SK-N-SH (cell line): Measurements from ENCODE around the gene R3HDM4. TPM values are rescaled to one million over a fixed set of nuclear protein-coding genes. Genes with fewer than 3 reads are reported as not detected.

Source experiments
- CTCF ChIA-PET: fragments of 300-600, 350-600 bp; formaldehyde crosslinking; extraction: SDS; loops from one replicate; lab custom pipeline; 2021; lab: Yijun Ruan, JAX
- POLR2A ChIA-PET: fragments of 350-600 bp; sonication (Branson Sonifier 250); formaldehyde crosslinking; extraction: SDS; loops from one replicate; lab custom pipeline; 2020; ENCODE audit warnings: antibody characterized with exemption, inconsistent platforms; lab: Yijun Ruan, JAX
- DNase-seq: peaks from one replicate; pipeline ENCODE4 v3.0.0; 2012
- H2AFZ ChIP-seq: fragments of 200-600 bp; sonication (generic); 2 replicates; pipeline ENCODE4 v1.8.1; 2016; ENCODE audit warnings: antibody characterized with exemption, mild to moderate bottlenecking, low read depth
- H3F3A ChIP-seq: fragments of 200-600 bp; sonication (generic); replicated peaks from 2 replicates; pipeline ENCODE3; 2016; ENCODE audit warnings: antibody characterized with exemption, mild to moderate bottlenecking; ENCODE audit not compliant: insufficient read depth
- H3K27ac ChIP-seq, 2 experiments: fragments of 200-500 bp in 1 of 2; fragments of 200-600 bp in 1 of 2; sonication (Bioruptor generic) in 1 of 2; sonication (generic), shearing (Covaris generic) in 1 of 2; 2 replicates each; pipeline versions ENCODE4 v1.5.1 to v1.6.1; 2014 to 2016; ENCODE audit warnings: low read depth in 2 of 2, inconsistent platforms in 1 of 2, low read length in 1 of 2, mild to moderate bottlenecking in 1 of 2, mixed read lengths in 1 of 2
- H3K27me3 ChIP-seq: fragments of 200-600 bp; sonication (generic), shearing (Covaris generic); 2 replicates; pipeline ENCODE4 v1.6.1; 2016; ENCODE audit warnings: mixed run types; ENCODE audit not compliant: insufficient read depth
- H3K36me3 ChIP-seq, 2 experiments: fragments of 200-500 bp in 1 of 2; fragments of 200-600 bp in 1 of 2; sonication (Bioruptor generic) in 1 of 2; sonication (generic) in 1 of 2; replicated peaks in 1 of 2; 2 replicates each; pipeline versions ENCODE3 to v1.5.1; 2014 to 2016; ENCODE audit warnings: low read length in 1 of 2, mild to moderate bottlenecking in 1 of 2; ENCODE audit not compliant: insufficient read depth in 2 of 2, control insufficient read depth in 1 of 2
- H3K4me1 ChIP-seq, 2 experiments: fragments of 200-500 bp in 1 of 2; fragments of 200-600 bp in 1 of 2; sonication (Bioruptor generic) in 1 of 2; sonication (generic), shearing (Covaris generic) in 1 of 2; 2 replicates each; pipeline versions ENCODE4 v1.5.1 to v1.6.1; 2014 to 2016; ENCODE audit warnings: low read depth in 1 of 2, low read length in 1 of 2, mixed run types in 1 of 2; ENCODE audit not compliant: insufficient read depth in 2 of 2, control insufficient read depth in 1 of 2
- H3K4me2 ChIP-seq: fragments of 200-600 bp; sonication (generic), shearing (Covaris generic); 2 replicates; pipeline ENCODE4 v1.6.1; 2017; ENCODE audit warnings: mixed run types
- H3K4me3 ChIP-seq, 2 experiments: fragments of 200-500 bp in 1 of 2; fragments of 200-600 bp in 1 of 2; sonication (Bioruptor generic) in 1 of 2; sonication (generic), shearing (Covaris generic) in 1 of 2; 2 replicates each; pipeline versions ENCODE4 v1.5.1 to v1.8.1; 2014 to 2016; ENCODE audit warnings: low read depth in 2 of 2, inconsistent platforms in 1 of 2, low read length in 1 of 2, mild to moderate bottlenecking in 1 of 2, mixed read lengths in 1 of 2, moderate library complexity in 1 of 2
- H3K79me2 ChIP-seq: fragments of 200-600 bp; sonication (generic); 2 replicates; pipeline ENCODE4 v1.8.1; 2017; ENCODE audit warnings: mild to moderate bottlenecking; ENCODE audit not compliant: insufficient read depth
- H3K9ac ChIP-seq: fragments of 200-600 bp; sonication (generic); 2 replicates; pipeline ENCODE4 v1.6.1; 2017; ENCODE audit warnings: mixed run types
- H3K9me2 ChIP-seq: fragments of 200-600 bp; sonication (generic); 2 replicates; pipeline ENCODE4 v1.6.1; 2017; ENCODE audit warnings: mixed run types
- H3K9me3 ChIP-seq: fragments of 200-600 bp; sonication (generic); 2 replicates; pipeline ENCODE4 v1.6.1; 2017; ENCODE audit warnings: mixed run types, mild to moderate bottlenecking, moderate library complexity
- H4K20me1 ChIP-seq: fragments of 200-600 bp; sonication (generic); 2 replicates; pipeline ENCODE4 v1.6.1; 2017; ENCODE audit warnings: mild to moderate bottlenecking, mixed run types; ENCODE audit not compliant: insufficient read depth
- ELF1 ChIP-seq: IDR thresholded peaks from 2 replicates; pipeline ENCODE4 v1.4.0; 2012
- EP300 ChIP-seq, 2 experiments: IDR thresholded peaks; 2 replicates each; pipeline versions ENCODE4 v1.4.0 to v1.6.1; 2012; ENCODE audit warnings: borderline replicate concordance in 1 of 2, low read depth in 1 of 2, low read length in 1 of 2
- FOSL2 ChIP-seq: IDR thresholded peaks from 2 replicates; pipeline ENCODE4 v1.4.0; 2012; ENCODE audit warnings: low read depth, mild to moderate bottlenecking, moderate library complexity, borderline replicate concordance
- FOXJ3 ChIP-seq: sonication (generic); formaldehyde crosslinking; IDR thresholded peaks from 2 replicates; pipeline ENCODE4 v1.5.1; 2020; ENCODE audit warnings: mild to moderate bottlenecking, missing genetic modification reagents
- JUND ChIP-seq: IDR thresholded peaks from 2 replicates; pipeline ENCODE4 v1.4.0; 2012
- MEF2A ChIP-seq: IDR thresholded peaks from 2 replicates; pipeline ENCODE4 v1.4.0; 2012; ENCODE audit warnings: low read depth, borderline replicate concordance
- MXI1 ChIP-seq: IDR thresholded peaks from 2 replicates; pipeline ENCODE4 v1.6.1; 2012; ENCODE audit warnings: mild to moderate bottlenecking, low read depth, low read length, improper control_type of control experiment
- NRF1 ChIP-seq: IDR thresholded peaks from 2 replicates; pipeline ENCODE4 v1.6.1; 2012; ENCODE audit warnings: low read depth, mild to moderate bottlenecking, low read length
- POLR2AphosphoS5 ChIP-seq: IDR thresholded peaks from 2 replicates; pipeline ENCODE4 v1.6.1; 2012; ENCODE audit warnings: low read depth, low read length
- RAD21 ChIP-seq: IDR thresholded peaks from 2 replicates; pipeline ENCODE4 v1.6.1; 2012; ENCODE audit warnings: mild to moderate bottlenecking, low read length
- SIN3A ChIP-seq: IDR thresholded peaks from 2 replicates; pipeline ENCODE4 v1.6.1; 2012; ENCODE audit warnings: low read depth, mild to moderate bottlenecking, low read length, moderate library complexity, borderline replicate concordance
- whole genome bisulfite sequencing: methylation state at CpG from one replicate; pipeline ENCODE4 v1.1.6; 2017; ENCODE audit warnings: low lambda C conversion rate; 5-methylcytosine and 5-hydroxymethylcytosine counted together
- polyA plus RNA-seq, 3 experiments: library from polyadenylated mRNA; depleted of rRNA; stranded (reverse); fragments of >200 nt; gene quantifications; 2 replicates each; pipeline ENCODE4 v1.2.3, GENCODE V29; 2012
- TF ChIP-seq, protein P1 (sequence below): IDR thresholded peaks from 2 replicates; pipeline ENCODE4 v1.6.1; 2012; ENCODE audit warnings: mild to moderate bottlenecking, low read depth, low read length, moderate library complexity
- TF ChIP-seq, protein P2 (sequence below): fragments of 150-350 bp; IDR thresholded peaks from 2 replicates; pipeline ENCODE4 v1.6.1; 2016; ENCODE audit warnings: mild to moderate bottlenecking, low read depth, low read length
- TF ChIP-seq, protein P3 (sequence below): IDR thresholded peaks from 2 replicates; pipeline ENCODE4 v1.4.0; 2012; ENCODE audit warnings: low read depth

R3HDM4 gene
- polyA plus RNA-seq, 1 of the 3 experiments (the other 2 are of a cell fraction), result 39.2 TPM

DNA sequence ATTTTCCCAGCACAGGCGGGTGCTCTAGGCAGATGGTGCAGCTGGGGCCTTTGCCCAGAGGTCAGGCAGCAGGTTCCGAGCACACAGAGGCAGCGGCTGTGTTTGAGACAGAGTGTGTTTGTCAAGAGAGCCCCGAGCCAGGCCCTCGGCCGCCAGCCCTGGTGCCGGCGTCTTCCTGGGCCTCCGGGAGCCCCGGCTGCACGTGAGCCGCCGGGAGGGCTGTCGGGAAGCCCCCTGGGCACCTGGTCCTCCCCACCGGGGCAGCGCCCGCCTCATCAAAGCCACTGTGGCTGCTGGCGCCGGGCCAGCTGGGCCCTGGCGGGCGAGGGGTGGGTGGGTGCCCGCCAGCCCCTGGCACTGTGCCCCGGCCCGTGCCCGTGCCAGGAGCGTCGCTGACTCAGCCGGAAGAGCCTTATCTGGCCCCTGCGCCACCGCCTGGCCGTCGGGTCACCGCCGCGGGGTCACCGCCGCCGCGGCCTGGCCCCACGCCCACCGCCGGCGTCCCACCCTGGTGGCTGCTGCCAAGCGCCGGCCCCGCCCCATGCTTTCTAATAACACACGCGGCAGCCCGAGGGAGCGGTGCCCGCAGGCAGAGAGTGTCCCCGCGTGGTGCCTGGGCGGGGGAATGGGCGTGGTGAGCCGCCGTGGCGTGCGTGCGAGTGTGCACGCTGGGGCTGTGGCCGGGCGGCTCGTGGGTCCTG is 27.7 kb upstream of the R3HDM4 start (continued):
- TF ChIP-seq, protein P1, sequence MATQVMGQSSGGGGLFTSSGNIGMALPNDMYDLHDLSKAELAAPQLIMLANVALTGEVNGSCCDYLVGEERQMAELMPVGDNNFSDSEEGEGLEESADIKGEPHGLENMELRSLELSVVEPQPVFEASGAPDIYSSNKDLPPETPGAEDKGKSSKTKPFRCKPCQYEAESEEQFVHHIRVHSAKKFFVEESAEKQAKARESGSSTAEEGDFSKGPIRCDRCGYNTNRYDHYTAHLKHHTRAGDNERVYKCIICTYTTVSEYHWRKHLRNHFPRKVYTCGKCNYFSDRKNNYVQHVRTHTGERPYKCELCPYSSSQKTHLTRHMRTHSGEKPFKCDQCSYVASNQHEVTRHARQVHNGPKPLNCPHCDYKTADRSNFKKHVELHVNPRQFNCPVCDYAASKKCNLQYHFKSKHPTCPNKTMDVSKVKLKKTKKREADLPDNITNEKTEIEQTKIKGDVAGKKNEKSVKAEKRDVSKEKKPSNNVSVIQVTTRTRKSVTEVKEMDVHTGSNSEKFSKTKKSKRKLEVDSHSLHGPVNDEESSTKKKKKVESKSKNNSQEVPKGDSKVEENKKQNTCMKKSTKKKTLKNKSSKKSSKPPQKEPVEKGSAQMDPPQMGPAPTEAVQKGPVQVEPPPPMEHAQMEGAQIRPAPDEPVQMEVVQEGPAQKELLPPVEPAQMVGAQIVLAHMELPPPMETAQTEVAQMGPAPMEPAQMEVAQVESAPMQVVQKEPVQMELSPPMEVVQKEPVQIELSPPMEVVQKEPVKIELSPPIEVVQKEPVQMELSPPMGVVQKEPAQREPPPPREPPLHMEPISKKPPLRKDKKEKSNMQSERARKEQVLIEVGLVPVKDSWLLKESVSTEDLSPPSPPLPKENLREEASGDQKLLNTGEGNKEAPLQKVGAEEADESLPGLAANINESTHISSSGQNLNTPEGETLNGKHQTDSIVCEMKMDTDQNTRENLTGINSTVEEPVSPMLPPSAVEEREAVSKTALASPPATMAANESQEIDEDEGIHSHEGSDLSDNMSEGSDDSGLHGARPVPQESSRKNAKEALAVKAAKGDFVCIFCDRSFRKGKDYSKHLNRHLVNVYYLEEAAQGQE, result 0 out of 2 replicates have a peak, but pooled peaks have one; percentile 9
- TF ChIP-seq SIN3A (no peak), RAD21 (no peak), MEF2A (no peak)

GRCh38 chr19:939922-940321 is 26.9 kb upstream of the R3HDM4 start:
- Histone ChIP-seq H3F3A (peaks cover 13% of the 10 kb centered on the region), H3K4me2 (peak overlapping the region; percentile 88), H3K4me3 (no peak overlapping the region), H3K79me2 (peaks cover 43% of the 10 kb centered on the region; the same call in 1 of the 2 replicates), H3K9ac (no peak overlapping the region), H2AFZ (no peak overlapping the region), H3K27me3 (no peaks in the 10 kb centered on the region), H3K9me2 (no peaks in the 10 kb centered on the region), H3K4me1 (peaks cover 6 to 56% of the 10 kb centered on the region in 2 experiments; a peak in 3 of 4 replicates), H3K36me3 (no peaks in the 10 kb centered on the region), H3K27ac (peak overlapping the region; percentile 69 to 95), H4K20me1 (peaks cover 36% of the 10 kb centered on the region), H3K9me3 (no peaks in the 10 kb centered on the region)
- ChIA-PET CTCF (interaction anchor here (1.1 to 1.4 kb wide), 5 partner anchors 18 to 430 kb away, joined by 3 to 4 read pairs (median 3); partner anchors contain the start of gene WDR18), POLR2A (interaction anchor here (1.4 kb wide), 1 partner anchor 44 kb away, joined by 5 read pairs; the partner anchor contains the start of gene WDR18)
- DNase-seq, result no peak
- 95% methylated on average over 7 of the region's 7 CpGs for WGBS
- no peak for TF ChIP-seq MXI1
- TF ChIP-seq POLR2AphosphoS5, result no peak
- no peak for TF ChIP-seq ELF1
- TF ChIP-seq, protein P2, sequence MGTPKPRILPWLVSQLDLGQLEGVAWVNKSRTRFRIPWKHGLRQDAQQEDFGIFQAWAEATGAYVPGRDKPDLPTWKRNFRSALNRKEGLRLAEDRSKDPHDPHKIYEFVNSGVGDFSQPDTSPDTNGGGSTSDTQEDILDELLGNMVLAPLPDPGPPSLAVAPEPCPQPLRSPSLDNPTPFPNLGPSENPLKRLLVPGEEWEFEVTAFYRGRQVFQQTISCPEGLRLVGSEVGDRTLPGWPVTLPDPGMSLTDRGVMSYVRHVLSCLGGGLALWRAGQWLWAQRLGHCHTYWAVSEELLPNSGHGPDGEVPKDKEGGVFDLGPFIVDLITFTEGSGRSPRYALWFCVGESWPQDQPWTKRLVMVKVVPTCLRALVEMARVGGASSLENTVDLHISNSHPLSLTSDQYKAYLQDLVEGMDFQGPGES, result no peak
- no peak for TF ChIP-seq NRF1
- TF ChIP-seq, protein P1, result no peak
- no peak for TF ChIP-seq FOXJ3 (CRISPR knock-in tag)
- TF ChIP-seq, protein P3, sequence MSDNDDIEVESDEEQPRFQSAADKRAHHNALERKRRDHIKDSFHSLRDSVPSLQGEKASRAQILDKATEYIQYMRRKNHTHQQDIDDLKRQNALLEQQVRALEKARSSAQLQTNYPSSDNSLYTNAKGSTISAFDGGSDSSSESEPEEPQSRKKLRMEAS, result no peak
- TF ChIP-seq FOSL2, result no peak
- TF ChIP-seq EP300 (IDR thresholded peaks at IDR 0.05; ENCODE audit: borderline replicate concordance in 1 of 2, low read depth in 1 of 2, low read length in 1 of 2), result no peak
- no peak for TF ChIP-seq JUND
